Tibial artery (tissue), 4 donors: ENCODE measurements around the gene SNCB.

Experiments used
- DNase-seq, 2 donors: peaks; one replicate each; pipeline ENCODE4 v3.0.0-alpha.2; 2019
- H3K27ac ChIP-seq, 2 donors: fragments of 200-600 bp; sonication (generic) in 1 of 2; 1 replicate in 1 of 2; 2 replicates in 1 of 2; pipeline ENCODE4 v1.5.1; 2018 to 2019; ENCODE audit warnings: mild to moderate bottlenecking in 1 of 2
- H3K27me3 ChIP-seq, 2 donors: fragments of 200-600 bp; sonication (generic) in 1 of 2; one replicate each; pipeline versions ENCODE4 v1.5.1 to v1.6.0; 2016 to 2019
- H3K36me3 ChIP-seq, 3 donors: fragments of 200-600 bp; sonication (generic) in 2 of 3; one replicate each; pipeline ENCODE4 v1.5.1; 2016 to 2019; ENCODE audit warnings: mild to moderate bottlenecking in 2 of 3
- H3K4me1 ChIP-seq, 4 donors: fragments of 200-600 bp; sonication (generic) in 2 of 4; 1 replicate in 3 of 4; 2 replicates in 1 of 4; pipeline ENCODE4 v1.5.1; 2016 to 2019
- H3K4me3 ChIP-seq, 2 donors: fragments of 200-600 bp; sonication (generic) in 1 of 2; 1 replicate in 1 of 2; 2 replicates in 1 of 2; pipeline ENCODE4 v1.5.1; 2018 to 2019; ENCODE audit warnings: mild to moderate bottlenecking in 2 of 2
- H3K9me3 ChIP-seq, 3 donors: fragments of 200-600 bp; sonication (generic) in 1 of 3; one replicate each; pipeline ENCODE4 v1.5.1; 2016 to 2019
- intact Hi-C: fragments of 100-400 bp; cut with DNase I; formaldehyde crosslinking; loops from one replicate; pipeline ENCODE4 v1.15.0; 2023; ENCODE audit warnings: low total_unique reads
- TF ChIP-seq, protein P1 (sequence below), 2 experiments: fragments of 200-600 bp in 1 of 2; fragments of 450-650 bp in 1 of 2; IDR thresholded peaks; one replicate each; pipeline ENCODE4 v1.5.1; 2017 to 2019; ENCODE audit warnings: antibody characterized with exemption in 2 of 2, mild to moderate bottlenecking in 1 of 2, moderate library complexity in 1 of 2

Gene SNCB

DNA sequence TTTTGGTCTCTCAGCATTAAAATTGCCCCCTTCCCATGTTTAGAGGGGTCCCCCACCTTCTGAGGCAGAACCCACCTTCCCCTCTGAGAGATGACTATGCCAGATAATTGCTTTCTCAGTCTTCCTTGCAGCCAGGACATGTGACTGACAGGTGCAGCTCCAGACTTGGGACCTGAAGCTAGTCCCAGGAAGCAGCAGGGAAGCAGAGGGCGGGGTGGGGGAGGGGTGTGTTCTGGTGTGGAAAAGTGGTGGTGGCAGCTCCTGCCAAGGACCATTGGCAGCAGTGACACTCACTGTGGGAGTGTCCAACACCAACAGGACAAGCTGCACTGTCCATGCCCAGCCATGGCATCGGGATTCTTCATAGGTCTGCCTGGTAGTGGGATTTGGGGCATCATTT is 2.4 kb upstream of the SNCB start:
- Histone ChIP-seq H3K9me3 (no peaks in the 10 kb centered on the region), H3K36me3 (no peaks in the 10 kb centered on the region), H3K4me3 (no peak overlapping the region), H3K27me3 (peaks cover 0 to 60% of the 10 kb centered on the region in 2 donors), H3K27ac (no peak overlapping the region), H3K4me1 (peaks cover 0 to 18% (median 16%) of the 10 kb centered on the region in 4 donors)
- TF ChIP-seq, protein P1, sequence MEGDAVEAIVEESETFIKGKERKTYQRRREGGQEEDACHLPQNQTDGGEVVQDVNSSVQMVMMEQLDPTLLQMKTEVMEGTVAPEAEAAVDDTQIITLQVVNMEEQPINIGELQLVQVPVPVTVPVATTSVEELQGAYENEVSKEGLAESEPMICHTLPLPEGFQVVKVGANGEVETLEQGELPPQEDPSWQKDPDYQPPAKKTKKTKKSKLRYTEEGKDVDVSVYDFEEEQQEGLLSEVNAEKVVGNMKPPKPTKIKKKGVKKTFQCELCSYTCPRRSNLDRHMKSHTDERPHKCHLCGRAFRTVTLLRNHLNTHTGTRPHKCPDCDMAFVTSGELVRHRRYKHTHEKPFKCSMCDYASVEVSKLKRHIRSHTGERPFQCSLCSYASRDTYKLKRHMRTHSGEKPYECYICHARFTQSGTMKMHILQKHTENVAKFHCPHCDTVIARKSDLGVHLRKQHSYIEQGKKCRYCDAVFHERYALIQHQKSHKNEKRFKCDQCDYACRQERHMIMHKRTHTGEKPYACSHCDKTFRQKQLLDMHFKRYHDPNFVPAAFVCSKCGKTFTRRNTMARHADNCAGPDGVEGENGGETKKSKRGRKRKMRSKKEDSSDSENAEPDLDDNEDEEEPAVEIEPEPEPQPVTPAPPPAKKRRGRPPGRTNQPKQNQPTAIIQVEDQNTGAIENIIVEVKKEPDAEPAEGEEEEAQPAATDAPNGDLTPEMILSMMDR (IDR thresholded peaks at IDR 0.05) = no peak
- intact Hi-C loops = no loop called here
- no peak for DNase-seq

DNA sequence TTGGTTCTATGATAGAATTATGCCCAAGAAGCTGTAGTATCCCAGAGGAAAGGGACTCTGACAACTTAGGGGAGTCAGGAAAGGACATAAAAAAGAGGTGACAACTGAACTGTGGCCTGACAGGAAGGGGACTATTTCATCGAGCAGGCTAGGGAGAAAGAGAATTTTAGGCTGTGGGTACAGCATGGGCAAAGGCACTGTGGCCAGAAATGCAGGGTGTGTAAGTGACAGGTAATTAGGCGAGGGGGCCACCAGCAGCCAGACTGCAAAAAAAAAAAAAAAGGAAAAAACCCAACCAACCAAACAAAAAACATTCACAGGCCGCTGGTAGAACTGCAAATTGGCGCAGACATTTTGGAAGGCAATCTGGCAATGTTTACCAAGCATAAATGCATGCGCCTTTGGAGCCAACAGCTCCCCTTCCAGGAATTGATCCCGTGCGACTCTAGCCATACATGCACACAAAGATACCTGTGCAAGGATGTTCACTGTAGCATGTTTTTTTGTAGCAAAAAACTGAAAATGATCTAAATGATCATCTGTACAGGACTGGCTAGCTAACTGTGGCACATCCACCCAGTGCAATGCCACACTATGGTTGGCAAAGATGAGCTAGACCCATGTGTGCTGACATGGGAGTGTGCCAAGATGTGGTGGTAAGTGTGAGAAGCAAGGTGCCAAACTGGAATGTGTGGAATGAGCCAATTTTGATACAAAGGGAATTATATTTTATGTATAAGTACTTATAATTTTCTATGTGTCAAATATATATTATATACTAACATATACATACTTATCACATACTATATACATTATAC is 1.3 kb upstream of the SNCB start:
- intact Hi-C loops = no loop called here
- H3K4me1 ChIP-seq = peaks cover 0 to 18% (median 16%) of the 10 kb centered on the region in 4 donors
- no peaks in the 10 kb centered on the region for H3K9me3 ChIP-seq
- no peaks in the 10 kb centered on the region for H3K36me3 ChIP-seq
- no peak overlapping the region for H3K4me3 ChIP-seq
- DNase-seq = no peak
- H3K27me3 ChIP-seq = peaks cover 0 to 72% of the 10 kb centered on the region in 2 donors
- no peak overlapping the region for H3K27ac ChIP-seq
- TF ChIP-seq, protein P1 (IDR thresholded peaks at IDR 0.05) = no peak

DNA sequence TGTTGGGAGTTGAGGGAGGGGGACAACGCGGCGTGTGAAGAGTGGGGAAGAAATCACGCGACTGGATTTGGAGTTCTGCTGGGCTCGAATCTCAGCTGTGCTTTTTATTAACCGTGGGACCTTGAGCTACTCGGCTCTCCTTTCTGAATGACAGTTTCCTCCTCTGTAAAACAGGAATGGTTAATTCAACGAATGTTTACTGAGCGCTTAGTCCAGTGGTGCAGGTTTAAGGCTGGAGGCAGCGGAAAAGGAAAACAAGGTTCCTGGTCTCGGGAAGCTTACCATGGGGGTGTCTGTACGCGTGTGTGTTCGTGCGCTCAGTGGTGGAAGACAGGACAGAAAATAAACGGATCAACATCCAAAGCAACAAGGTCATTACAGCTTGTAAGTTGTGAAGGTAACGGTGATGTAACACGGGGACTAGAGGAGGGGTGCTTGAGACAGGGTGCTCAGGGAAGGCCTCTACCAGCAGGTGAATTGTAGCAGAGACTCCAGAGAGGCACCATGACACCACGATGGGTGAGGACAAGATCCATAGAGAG is 418 bp upstream of the SNCB start:
- peaks cover 0 to 79% of the 10 kb centered on the region in 2 donors for H3K27me3 ChIP-seq
- no peaks in the 10 kb centered on the region for H3K9me3 ChIP-seq
- H3K27ac ChIP-seq = no peak overlapping the region
- no peaks in the 10 kb centered on the region for H3K36me3 ChIP-seq
- no peak for DNase-seq
- intact Hi-C loops = no loop called here
- H3K4me3 ChIP-seq = peak overlapping the region; percentile 15 to 48
- peaks cover 0 to 18% (median 16%) of the 10 kb centered on the region in 4 donors for H3K4me1 ChIP-seq
- TF ChIP-seq, protein P1 (IDR thresholded peaks at IDR 0.05) = no peak

DNA sequence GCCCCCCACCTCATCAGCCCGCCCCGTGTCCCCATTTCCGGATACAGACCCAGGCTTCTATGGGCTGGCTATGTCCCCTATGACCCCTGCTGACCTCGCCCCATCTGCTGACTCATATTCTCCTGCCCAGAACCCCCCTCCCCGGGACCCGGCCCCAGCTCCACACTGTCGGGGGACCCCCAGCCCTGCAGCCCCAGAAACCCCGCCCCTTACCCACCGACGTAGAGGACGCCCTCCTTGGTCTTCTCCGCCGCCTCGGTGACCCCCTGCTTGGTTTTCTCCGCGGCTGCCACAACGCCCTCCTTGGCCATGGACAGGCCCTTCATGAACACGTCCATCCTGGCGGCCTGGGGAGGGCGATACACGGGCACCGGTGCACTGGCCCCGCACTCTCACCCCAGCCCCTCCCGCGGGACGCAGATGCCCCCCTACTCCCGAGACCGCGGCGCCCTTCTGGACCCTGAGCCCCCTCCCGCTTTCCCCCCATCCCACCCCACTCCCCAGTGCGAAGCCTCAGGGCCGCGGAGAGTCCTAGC is 949 bp downstream of the SNCB start:
- intact Hi-C loops = no loop called here
- TF ChIP-seq, protein P1 (IDR thresholded peaks at IDR 0.05) = no peak
- H3K27me3 ChIP-seq = peaks cover 0 to 91% of the 10 kb centered on the region in 2 donors
- no peaks in the 10 kb centered on the region for H3K36me3 ChIP-seq
- H3K9me3 ChIP-seq = no peaks in the 10 kb centered on the region
- DNase-seq = no peak
- no peak overlapping the region for H3K27ac ChIP-seq
- peak overlapping the region in 1 of 2 donors; percentile 48 for H3K4me3 ChIP-seq
- peaks cover 0 to 18% (median 16%) of the 10 kb centered on the region in 4 donors for H3K4me1 ChIP-seq

DNA sequence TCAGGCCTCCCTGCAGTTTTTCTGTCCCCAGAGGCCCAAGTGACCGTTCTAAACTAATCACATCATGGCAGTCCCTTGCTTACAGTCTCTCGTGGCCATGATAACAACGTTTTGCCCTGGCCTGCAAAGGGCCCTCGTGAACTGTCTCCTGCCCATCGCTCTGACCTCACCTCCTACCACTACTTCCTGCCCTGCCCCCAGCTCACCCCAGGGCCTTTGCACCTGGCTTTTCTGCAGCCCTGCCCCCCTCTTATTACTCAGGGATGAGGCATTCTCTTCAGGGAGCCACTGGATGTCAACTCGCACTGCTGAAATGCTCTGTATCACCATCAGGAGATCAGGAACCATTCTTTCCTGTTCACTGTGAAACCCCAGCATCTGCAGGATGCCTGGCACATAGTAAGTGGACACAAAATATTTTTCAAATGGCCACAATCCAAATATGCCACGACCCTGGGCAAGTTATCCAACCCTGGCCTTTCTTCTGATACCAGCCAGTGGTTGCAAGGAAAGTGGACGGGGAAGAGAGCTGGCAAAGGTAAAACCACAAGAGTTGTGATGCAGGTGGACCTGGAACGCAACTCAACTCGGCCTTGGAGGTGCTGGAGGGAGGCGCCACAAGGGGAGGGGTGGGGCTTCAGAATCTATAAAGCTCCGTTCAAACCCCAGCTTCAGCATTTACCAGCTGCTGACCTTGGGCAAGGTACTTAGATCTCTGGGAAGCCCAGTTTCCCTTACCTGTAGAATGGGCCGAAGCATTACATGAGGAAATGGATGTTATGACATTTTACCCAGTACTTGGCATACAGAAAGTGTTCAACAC is 1.7 kb downstream of the SNCB start:
- no peaks in the 10 kb centered on the region for H3K36me3 ChIP-seq
- TF ChIP-seq, protein P1 (IDR thresholded peaks at IDR 0.05) = no peak
- H3K4me1 ChIP-seq = peaks cover 0 to 18% (median 16%) of the 10 kb centered on the region in 4 donors
- no peak overlapping the region for H3K27ac ChIP-seq
- H3K4me3 ChIP-seq = no peak overlapping the region
- H3K9me3 ChIP-seq = no peaks in the 10 kb centered on the region
- intact Hi-C loops = no loop called here
- no peak for DNase-seq
- H3K27me3 ChIP-seq = peaks cover 0 to 94% of the 10 kb centered on the region in 2 donors
